CD4-positive, alpha-beta T cell treated with Interleukin-6 for 4 hours (primary cell): Measurements from ENCODE around the gene TSPEAR.
"Not testable (repeated sequence)": the region's sequence is repeated elsewhere in the genome, so short reads cannot be mapped to it uniquely, and the experiment has no call there.

Experiments used
- DNase-seq: peaks from one replicate; pipeline ENCODE4 v3.0.0-alpha.2; 2020; ENCODE audit warnings: mixed read lengths

The TSPEAR gene

DNA sequence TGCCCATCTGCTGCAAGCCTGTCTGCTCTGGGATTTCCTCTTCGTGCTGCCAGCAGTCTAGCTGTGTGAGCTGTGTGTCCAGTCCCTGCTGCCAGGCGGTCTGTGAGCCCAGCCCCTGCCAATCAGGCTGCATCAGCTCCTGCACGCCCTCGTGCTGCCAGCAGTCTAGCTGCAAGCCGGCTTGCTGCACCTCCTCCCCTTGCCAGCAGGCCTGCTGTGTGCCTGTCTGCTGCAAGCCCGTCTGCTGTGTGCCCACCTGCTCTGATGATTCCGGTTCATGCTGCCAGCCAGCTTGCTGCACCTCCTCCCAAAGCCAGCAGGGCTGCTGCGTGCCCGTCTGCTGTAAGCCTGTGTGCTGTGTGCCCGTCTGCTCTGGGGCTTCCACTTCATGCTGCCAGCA, 110.3 kb downstream of the TSPEAR start:
- DNase-seq, result not testable (repeated sequence)

DNA sequence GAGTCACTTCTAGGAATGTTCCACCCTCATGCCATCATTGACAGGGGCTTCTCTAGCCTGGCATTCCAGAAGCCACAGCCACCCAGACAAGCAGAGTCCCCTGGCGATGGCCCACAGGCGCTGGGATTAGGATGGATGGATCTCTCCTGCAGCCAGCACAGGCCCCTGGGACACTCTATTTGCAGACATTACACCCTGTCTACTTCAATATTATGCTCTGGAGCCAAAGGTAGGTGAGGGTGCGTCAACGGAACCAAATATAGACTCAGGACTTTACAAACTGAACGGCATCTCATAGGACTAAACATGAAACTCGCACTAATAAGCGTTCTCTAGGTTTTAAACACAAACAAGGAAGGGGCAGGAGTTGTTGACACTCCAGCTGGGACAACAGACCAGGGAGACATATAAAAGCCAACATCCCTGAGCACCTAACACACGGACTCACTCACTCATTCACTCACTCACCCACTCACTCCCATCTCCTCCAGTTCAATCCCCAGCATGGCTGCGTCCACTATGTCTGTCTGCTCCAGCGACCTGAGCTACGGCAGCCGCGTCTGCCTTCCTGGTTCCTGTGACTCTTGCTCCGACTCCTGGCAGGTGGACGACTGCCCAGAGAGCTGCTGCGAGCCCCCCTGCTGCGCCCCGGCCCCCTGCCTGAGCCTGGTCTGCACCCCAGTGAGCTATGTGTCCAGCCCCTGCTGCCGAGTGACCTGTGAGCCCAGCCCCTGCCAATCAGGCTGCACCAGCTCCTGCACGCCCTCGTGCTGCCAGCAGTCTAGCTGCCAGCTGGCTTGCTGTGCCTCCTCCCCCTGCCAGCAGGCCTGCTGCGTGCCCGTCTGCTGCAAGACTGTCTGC, 111.0 kb downstream of the TSPEAR start, which contains the start of gene KRTAP10-7:
KRTAP10-7 (plus strand) TSS at position 480 of the 861 bp plus-strand sequence; CDS start at position 505, 25 bp downstream.
- DNase-seq, result not testable (repeated sequence)

- DNase-seq, result no peak
Observed at GRCh38 chr21:44599264-44600029, 111.9 kb downstream of the TSPEAR start.

- no peak for DNase-seq
Observed at GRCh38 chr21:44598061-44598460, 113.3 kb downstream of the TSPEAR start.

DNA sequence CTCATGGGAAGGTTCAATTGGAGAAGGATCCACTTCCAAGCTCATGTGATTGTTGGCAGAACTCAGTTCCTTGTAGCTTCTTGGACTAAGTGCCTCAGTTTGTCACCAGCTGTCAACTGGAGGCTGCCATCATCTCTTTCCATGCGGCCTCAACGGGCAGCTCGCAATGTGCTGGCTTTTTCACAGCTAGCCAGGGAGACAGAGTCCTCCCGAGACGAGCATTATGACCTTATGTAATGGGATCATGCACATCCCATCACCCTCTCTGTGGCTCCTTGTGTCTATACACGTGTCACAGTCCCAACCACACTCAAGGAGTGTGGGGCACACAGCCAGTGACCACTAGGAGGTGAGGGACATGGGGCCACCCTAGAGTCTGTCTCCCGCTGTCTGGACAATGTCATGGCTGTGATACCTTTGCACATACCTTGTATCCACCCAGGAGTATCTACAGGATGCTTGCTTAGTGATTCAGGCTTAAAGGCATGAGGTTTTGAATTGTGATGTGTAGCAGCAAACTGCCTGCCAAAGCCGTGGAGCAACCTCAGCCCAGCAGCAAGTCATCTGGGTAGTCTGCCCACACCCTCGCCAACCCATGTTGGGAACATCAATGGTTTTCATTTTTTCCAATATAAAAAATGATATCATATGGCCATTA, 115.2 kb downstream of the TSPEAR start:
- no peak for DNase-seq

DNA sequence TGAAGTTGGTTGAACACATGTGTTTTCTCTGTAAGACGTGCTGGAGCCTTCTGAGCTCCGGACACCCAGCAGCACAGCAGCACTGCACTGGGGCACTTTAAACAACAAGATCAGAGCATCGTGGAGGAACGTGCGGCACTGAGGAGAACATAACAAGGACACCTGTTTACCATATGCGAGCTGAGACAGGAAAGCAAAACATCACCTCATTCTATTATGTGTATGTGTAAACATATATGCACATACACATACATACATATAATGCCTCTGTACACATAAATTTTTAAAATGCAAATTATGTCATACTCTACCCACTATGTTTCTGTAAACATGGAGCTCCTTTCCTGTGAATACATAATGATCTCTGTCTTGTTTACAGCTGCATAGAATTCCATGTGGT, 115.8 kb downstream of the TSPEAR start:
- no peak for DNase-seq

DNA sequence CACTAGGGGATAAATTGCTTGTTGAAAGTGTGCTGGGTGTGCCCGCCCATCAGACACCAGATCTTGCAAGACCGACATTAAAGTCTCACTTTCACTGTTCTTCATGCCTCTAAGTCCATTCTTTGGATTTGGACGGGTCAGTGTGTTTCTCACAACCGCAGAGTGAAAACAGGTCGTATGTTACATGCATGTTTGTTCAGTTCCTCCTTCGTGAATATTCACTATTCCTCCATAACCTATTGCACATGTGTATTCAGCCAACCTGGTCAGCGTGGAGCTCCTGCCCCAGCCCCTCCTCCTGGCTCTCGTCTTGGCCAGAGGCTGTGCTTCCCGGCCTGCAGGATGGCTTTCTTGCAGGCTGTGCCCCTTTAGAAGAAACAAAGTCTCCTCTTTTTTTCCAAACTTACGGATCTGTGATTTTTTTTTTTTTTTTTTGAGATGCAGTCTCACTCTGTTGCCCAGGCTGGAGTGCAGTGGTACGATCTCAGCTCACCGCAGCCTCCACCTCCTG, 116.9 kb downstream of the TSPEAR start:
- no peak for DNase-seq

DNA sequence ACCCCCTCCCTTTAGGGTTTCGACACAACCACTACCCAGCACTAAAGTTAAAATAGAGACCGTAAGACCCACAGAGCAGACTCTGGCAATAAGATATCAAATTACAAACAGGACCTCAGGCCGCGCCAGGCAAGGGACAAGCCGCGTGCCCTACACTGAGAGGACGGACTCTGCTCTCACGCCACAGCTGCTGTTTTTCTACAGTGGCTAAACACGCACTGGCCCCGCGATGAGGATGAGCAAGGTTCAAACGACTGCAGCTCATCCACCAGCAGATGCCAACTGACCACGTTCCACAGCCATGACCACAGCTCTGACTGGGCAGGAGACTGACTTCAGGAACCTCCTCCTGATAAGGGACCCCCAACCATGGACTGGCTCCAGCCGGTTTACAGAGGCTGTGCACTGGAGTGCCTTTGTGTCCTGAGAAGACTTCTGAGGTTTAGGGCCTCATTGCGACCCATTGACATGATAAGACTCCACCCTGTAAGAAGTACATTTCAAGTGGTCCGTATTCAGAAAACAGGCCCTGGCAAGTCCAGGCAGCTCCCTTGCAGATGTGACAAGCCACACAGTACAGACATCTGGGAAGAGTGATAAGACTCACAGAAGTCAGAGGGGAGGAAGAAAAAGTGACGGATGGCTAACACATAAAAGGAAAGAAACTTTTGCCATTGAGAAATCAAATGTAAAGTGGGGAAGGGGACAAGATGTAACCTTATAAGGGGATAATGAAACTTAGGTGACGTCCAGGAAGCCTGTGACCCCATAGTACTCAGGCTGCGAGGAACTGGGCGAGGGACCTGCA, 117.6 kb downstream of the TSPEAR start:
- DNase-seq, result no peak

GRCh38 chr21:44592446-44593311, 118.7 kb downstream of the TSPEAR start, which contains the start of gene KRTAP10-6:
Gene KRTAP10-6, minus strand, starts transcription at chr21:44592505. Its CDS starts 21 bp downstream, at chr21:44592484.
- no peak for DNase-seq

GRCh38 chr21:44591801-44592130, 119.6 kb downstream of the TSPEAR start:
- DNase-seq, result not testable (repeated sequence)

DNA sequence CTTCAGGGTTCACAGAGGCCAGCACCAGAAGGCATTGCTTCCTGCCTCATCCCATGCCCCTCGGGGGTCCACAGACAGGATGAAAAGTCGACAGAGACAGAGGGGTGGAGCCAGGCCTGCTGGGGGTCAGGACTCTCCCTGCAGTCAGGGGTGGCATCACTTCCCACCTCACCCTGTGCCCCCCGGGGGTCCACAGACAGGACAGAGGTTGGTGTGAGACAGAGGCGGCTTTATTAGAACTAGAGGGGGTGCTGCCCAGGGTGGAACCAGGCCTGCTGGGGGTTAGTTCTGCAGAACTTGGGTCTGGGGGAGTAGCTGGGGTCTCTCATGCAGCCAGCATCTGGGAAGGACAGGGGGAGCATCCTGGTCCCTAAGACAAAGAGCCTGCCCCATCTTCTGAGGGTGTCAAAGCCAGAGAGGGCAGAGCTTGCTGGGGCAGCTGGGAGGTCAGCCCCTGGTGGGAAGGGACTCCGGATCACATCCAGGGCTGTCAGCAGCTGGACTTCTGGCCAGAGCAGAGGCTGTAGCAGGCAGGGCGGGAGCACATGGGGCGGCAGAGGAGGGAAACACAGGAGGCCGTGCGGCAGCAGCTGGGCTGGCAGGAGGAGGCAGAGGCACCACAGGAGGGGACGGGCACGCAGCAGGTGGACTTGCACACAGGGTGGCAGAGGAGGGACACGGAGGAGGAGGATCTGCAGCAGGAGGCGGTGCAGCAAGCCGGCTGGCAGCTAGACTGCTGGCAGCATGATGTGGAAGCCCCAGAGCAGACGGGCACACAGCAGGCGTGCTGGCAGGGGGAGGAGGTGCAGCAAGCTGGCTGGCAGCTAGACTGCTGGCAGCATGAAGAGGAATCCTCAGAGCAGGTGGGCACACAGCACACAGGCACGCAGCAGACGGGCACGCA, 120.2 kb downstream of the TSPEAR start:
- DNase-seq, result not testable (repeated sequence)

GRCh38 chr21:44590311-44590721, 121.1 kb downstream of the TSPEAR start:
- no peak for DNase-seq

DNA sequence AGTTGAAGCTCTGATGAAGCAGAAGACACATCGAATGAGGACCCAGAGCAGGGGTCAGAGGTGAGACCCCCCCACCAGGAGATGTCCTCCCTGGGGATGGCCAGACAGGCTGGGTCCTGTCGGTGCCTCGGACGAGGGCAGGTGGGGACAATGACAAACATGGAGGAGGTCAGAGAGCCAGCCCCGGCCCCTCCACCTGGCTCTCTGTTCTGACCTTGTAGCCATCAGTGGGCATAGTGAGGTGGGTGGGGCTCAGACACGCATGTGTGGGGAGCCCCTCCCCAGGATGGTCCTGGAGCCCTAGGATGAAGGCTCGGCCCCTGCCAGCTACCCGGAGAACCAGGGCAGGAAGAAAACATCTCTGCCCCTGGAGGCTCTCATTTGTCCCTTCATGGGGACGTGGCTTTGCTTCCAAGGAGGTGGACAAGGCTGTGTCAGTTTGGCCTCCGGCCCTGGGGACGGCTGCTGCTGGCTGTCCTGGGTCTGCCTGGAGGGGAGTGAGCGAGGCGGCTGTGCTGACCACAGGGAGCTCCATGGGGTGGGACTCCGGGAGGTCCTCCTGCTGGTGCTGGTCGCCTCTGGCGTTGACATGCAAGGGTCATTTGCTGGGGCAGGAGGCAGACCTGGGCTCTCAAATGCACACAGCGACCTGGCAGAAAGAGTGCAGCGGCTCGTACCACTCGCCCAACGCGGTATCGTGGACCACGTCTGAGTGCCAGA, 121.6 kb downstream of the TSPEAR start:
- DNase-seq, result no peak

GRCh38 chr21:44589094-44589493, 122.3 kb downstream of the TSPEAR start:
- DNase-seq, result no peak

- no peak for DNase-seq
Observed at GRCh38 chr21:44585892-44586291, 125.5 kb downstream of the TSPEAR start.

DNA sequence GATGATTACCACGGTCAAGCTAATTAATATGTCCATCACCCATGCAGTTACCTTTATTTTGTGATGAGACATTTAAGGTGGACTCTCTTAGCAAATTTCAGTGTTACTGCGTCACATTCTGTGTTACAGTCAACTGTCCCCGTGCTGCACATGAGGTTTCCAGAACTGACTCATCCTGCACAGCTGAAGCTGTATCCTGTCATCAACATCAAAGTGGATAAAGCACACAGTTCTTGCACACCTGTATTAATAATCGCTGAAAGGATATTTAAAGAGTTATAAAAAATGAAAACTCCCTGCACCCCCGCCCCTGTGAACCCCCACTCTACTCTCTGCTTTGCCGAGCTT, 127.6 kb downstream of the TSPEAR start:
- peak; percentile 41 for DNase-seq

DNA sequence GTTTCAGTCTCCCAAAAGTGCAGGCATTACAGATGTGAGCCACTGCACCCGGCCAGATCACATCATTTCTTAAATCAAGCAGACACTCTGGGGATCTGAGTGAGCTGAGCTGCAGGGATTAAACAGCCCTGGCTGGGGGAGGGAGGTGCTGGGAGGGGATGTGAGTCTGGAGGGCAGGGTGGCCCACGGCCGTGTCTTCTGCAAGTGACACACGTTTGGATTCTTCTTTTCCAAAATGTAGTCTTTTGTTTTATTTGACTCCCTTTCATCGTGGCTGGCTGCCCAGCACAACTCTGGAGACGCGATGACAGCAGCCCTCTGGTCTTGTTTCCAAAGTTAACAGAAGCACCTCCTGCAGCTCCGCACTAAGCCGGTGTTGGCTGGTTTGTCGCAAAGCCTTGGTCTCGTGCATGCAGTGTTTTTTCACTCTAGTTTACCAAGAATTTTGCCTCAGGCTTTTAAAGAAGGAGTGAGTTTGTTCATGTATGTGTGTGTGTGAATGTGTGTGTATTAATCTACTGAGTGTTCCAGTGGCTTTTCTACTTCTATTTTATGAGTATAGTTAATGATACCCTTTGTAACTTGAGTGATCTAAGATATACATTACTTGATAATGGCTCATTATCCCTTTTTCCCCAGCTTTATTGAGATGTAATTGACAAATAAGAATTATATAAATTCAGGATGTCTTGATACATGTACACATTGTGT, 128.1 kb downstream of the TSPEAR start:
- no peak for DNase-seq

GRCh38 chr21:44582055-44582454, 129.3 kb downstream of the TSPEAR start:
- DNase-seq, result no peak

GRCh38 chr21:44581158-44581557, 130.2 kb downstream of the TSPEAR start:
- DNase-seq, result no peak
